Body of pancreas (tissue), 4 donors: ENCODE measurements around the gene HMOX2.

ENCODE experiments used
- CTCF ChIP-seq, 7 experiments: fragments of 450-650 bp in 4 of 7; fragments of 200-600 bp in 3 of 7; sonication (generic) in 3 of 7; IDR thresholded peaks; one replicate each; pipeline ENCODE4 v1.5.1; 2016 to 2019; ENCODE audit warnings: antibody characterized with exemption in 7 of 7
- POLR2A ChIP-seq, 3 donors: fragments of 450-650 bp; IDR thresholded peaks; one replicate each; pipeline ENCODE4 v1.6.1; 2016; ENCODE audit warnings: antibody characterized with exemption in 3 of 3, mild to moderate bottlenecking in 2 of 3

- no peak for TF ChIP-seq POLR2A (IDR thresholded peaks at IDR 0.05)
- no peak for TF ChIP-seq CTCF (IDR thresholded peaks at IDR 0.05)
Measured at GRCh38 chr16:4467916-4468315, 8.3 kb upstream of the HMOX2 start.
